ENCODE data around the gene VPS13D.
A peak's percentile ranks its signal among the peaks of the same experiment; 100 is the strongest.
"Not testable (repeated sequence)": the region's sequence is repeated elsewhere in the genome, so short reads cannot be mapped to it uniquely, and the experiment has no call there.

VPS13D gene

DNA sequence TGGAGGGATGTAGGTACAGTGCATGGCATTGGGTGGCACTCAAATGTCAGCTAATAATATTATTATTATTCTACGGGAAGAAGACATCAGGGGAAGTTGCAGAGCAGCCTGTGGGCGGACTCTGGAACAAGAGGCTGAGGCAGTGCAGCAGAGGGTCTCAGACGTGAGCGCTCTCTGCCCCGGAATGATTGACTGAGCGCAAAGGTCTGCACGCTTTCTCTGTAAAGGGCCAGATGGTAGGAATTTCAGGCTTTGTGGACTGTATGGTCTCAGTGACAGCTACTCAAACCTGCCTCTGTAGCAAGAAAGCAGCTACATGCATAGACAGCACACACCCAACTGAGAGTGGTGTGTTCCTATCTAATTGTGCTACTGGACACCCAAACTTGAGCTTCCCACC is 29.6 kb upstream of the VPS13D start:
- no peak for DNase-seq (ENCODE audit: low read depth, low spot score)

DNA sequence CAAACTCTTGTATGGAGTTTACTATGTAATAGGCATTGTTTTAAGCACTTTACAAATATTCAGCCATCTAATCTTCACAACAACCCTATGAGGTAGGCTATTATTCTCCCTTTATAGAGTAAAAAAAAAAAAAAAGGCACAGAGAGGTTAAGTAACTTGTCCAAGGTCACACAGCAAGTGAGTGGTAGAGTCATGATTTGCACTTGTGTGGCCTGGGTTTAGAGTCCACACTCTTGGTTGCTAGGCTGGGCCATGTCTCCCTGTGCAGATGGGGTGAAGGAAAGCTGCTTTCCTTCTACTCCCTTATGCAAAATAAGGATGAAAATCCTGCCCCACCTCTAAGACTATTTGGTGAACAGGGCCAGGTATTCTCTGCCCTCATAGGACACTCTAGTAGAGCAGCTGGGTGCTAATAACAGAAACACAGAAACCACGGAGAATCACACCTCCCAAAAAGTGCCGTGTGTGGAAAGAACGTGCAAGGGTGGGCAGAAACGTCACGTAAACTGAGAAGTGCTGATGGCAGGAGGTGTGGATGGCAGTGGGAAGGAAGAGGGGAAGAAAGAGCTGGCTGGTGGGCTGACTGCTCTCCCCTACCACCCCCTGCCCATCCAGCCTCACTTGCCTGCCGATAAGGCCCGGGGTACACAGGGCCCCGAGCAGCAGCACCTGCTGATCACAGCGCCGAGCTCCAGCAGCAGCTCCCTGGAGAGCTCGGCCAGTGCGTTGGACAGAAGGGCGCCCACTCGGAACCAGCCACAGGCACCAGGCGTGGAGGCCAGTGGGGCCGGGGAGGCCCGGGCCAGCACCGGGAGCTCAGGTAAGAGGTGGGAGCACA is 28.3 kb upstream of the VPS13D start:
- DNase-seq (ENCODE audit: low read depth, low spot score) = no peak

DNA sequence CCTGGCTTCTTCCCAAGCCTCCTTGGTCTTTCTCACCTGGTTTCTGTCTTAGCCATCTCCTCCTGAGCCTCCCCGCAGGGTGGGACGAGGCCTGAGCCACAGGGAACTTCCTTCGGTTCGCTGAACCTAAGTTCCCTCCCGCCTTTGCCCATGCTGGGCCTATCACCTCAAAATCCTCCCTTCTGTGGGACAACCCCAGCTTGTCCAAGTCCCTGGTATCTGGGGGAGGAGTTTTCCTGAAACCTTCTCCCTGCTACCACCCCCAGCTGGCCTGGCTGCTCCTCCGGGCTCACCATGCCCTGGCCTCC is 27.7 kb upstream of the VPS13D start:
- DNase-seq (ENCODE audit: low read depth, low spot score) = no peak

DNA sequence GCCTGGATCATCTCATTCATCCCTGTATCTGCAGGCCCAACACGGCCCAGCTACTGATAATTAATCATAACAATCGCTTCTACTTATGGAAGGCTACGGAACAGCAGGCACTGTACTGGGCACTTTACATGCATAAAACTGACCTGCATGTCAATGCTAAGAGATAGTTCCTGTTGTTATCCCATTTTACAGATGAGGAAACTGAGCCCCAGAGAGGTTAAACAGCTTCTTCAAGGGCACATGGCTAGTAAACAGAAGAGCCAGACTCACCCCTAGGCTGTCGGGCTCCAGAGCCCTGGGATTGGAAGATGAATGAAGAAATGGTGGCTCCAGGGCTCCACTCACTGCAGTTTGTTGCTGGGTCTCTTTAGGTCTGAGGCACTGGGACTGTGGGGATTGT is 27.3 kb upstream of the VPS13D start:
- no peak for DNase-seq (ENCODE audit: low read depth, low spot score)

DNA sequence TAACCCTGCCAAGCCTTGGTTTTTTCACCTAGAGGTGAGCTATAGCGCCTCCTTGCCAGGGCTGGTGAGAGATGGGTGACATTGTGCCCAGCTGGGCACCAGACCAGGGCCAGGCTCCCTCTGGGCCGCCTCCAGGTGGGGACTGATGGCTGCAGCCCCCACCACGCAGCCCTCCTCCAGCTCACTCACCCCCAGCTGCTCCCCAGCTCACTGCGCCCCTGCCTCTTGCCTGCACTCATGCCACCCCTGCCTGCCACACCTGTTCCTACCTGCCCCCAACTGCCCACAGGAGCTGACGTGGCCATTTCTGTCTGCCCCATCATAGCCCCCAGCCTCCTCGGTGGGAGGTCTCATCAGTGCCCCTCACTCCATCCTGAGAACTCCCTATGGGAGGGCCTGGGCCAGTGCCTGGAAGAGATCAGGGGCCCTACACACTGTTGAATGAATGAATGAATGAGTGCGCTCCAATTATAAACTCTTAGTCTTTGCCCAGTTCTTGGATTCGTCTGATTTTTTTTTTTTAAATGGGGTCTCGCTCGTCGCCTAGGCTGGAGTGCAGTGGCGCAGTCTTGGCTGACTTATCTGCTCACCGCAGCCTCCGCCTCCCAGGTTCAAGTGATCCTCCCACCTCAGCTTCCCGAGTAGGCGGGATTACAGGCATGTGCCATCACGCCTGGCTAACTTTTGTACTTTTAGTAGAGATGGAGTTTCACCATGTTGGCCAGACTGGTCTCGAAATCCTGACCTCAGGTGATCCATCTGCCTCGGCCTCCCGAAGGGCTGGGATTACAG is 26.4 kb upstream of the VPS13D start:
- DNase-seq (ENCODE audit: low read depth, low spot score) = no peak

DNA sequence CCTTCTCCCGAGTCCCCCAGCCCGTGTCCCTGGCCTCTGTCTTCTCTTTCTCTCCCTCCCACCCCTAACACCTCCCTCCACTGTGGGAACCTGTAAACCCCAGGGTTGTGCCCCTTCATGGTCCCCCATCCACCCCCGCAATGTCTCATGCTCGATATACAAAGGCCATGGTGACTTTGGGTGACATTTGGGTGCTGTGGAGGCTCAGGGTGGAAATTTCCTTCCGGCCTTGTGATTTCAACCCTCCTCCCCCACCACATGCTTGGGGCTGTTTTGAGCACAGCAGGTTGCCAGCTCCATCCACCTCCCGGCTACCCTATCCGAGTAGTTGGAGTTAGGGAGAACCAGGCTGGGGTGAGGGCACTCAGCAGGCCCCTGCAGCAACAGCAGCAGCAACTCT is 25.7 kb upstream of the VPS13D start:
- peak; percentile 17 for DNase-seq (ENCODE audit: low read depth, low spot score)

DNA sequence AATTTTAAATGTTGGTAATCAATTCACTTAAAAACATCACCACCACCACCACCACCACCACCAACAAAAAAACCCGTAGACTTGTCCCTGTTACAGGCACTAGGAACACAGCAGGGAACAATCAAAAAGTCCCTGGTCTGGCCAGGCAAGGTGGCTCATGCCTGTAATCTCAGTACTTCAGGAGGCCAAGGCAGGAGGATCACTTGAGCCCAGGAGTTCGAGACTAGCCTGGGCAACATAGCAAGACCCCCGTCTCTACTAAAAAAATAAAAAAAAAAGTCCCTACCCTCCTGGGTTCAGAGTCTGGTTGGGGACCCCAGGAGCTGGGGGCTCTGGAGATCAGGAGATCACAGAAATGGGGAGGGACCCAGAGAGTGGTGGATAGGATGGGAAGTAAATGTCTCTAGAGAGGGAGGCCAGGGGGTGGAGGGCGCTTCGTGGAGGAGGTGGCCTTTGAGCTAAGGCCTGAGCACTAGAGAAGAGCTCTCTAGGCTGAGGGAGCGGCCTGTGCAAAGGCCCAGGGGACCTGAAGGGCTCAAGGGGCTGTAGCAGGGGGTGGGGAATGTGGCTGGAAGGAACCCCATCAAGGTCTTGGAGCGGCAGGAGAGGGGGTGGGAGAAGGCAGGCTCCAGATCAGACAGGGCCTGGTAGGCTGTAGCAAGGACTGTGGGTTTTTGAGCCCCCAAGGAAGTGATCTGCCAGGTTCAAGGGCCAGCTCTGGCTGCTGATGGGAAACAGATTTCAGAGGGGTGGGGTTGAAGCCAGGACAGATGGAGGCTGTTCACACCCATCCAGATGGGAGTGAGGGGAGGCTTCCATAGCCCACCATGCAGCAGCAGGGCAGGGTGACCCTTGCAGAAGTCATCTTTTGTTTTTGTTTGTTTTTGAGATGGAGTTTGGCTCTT is 24.8 kb upstream of the VPS13D start:
- no peak for DNase-seq (ENCODE audit: low read depth, low spot score)

DNA sequence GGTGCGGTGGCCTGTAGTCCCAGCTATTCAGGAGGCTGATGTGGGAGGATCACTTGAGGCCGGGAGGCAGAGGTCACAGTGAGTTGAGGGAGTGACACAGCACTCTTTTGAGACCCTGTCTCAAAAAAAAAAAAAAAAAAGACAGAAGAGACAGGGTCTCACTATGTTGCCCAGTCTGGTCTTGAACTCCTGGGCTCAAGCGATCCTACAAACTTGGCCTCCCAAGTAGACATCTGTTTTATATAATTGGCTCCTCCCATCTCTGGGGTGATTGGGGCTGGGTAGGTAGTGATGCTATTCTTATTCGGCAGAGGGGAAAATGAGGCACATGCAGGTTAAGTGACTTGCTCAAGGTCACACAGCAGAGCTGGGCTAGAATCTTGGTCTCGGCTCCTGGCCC is 23.6 kb upstream of the VPS13D start:
- no peak for DNase-seq (ENCODE audit: low read depth, low spot score)

DNA sequence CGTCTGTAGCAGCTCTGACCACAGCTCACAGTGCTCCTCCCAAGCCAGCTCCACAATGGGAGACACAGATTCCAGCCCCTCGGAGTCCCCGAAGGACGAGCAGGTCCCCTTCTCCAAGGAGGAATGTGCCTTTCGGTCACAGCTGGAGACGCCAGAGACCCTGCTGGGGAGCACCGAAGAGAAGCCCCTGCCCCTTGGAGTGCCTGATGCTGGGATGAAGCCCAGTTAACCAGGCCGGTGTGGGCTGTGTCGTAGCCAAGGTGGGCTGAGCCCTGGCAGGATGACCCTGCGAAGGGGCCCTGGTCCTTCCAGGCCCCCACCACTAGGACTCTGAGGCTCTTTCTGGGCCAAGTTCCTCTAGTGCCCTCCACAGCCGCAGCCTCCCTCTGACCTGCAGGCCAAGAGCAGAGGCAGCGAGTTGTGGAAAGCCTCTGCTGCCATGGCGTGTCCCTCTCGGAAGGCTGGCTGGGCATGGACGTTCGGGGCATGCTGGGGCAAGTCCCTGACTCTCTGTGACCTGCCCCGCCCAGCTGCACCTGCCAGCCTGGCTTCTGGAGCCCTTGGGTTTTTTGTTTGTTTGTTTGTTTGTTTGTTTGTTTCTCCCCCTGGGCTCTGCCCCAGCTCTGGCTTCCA is 22.9 kb upstream of the VPS13D start:
- DNase-seq (ENCODE audit: low read depth, low spot score) = no peak

DNA sequence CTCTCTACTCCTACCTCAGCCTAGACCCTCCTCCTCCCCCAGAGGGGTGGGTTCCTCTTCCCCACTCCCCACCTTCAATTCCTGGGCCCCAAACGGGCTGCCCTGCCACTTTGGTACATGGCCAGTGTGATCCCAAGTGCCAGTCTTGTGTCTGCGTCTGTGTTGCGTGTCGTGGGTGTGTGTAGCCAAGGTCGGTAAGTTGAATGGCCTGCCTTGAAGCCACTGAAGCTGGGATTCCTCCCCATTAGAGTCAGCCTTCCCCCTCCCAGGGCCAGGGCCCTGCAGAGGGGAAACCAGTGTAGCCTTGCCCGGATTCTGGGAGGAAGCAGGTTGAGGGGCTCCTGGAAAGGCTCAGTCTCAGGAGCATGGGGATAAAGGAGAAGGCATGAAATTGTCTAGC is 21.6 kb upstream of the VPS13D start:
- DNase-seq (ENCODE audit: low read depth, low spot score) = no peak

DNA sequence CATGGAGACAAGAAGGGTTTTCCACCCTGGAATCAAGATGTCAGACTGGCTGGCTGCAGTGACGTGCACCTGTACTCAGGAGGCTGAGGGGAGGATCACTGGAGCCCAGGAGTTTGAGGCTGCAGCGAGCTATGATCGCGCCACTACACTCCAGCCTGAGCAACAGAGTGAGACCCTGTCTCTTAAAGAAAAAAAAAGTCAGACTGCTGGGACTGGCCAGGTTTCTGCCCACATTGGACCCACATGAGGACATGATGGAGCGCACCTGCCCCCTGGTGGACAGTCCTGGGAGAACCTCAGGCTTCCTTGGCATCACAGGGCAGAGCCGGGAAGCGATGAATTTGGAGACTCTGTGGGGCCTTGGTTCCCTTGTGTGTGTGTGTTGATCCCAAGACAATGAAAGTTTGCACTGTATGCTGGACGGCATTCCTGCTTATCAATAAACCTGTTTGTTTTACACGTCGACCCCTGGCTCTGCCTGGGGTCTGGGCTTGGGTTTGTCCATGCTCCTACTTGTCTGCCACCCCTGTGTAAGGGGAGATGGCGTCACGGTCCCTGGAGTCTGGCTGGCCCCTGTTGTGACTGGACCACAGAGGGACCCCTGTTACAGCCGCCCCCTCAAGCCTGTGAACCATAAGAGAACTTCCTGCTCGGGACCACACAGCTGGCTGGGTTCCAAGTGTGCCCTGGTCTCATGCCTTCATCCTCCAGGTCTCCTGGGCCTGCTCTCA is 20.9 kb upstream of the VPS13D start:
- DNase-seq (ENCODE audit: low read depth, low spot score) = peak; percentile 68

DNA sequence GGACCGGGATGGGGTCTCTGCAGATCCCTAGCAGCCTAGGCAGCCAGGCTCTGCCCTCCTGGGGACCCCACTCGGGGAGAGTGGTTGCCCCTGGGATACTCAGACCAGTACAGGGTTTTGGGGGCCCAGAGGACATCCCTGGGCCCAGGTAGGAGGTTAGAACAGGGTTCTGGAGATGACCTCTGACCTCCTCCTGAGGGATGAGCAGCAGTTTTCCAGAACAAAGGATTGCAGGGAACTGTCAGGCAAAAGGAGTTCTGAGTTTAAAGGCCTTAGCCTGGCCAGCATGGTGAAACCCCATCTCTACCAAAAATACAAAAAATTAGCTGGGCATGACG is 20.4 kb upstream of the VPS13D start:
- DNase-seq (ENCODE audit: low read depth, low spot score) = no peak

DNA sequence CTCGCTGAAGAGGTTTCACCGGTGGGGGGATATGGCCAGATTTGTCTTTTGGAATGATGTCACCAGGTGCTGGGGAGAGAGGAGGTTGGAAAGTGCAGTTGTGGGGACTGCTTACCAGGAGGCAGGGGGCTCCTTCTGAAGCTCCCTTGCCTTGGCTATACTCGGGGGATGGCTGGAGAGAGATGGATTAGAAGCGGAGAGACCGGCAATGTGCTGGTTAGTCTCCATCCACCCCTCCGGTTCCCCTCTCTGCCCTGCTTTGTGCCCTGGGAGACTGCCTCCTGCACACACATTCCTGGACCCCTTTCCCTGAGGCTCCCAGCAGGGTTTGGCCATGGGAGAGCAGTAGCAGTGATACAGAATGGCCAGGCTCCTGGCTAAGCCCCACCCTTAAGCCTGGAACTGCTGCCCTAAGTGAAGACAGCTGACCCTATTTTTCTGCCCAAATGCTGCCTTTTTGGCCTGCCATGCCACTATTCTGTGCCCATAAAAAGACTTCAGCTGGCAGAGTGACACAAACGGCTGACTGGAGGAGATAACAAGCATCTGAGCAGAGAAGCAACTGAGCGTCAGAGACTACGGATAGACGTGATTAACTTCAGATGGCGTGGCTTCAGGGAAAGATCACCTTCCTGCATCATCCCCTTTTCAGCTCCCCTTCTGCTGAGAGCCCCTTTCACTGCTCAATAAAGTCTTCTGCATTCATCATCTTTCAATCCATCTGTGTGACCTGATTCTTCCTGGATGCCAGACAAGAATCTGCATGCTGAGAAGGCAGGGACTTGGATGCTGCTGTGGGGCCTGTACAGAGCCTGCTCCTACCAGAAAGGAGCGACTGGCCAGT is 14.5 kb upstream of the VPS13D start:
- DNase-seq (ENCODE audit: low read depth, low spot score) = no peak

DNA sequence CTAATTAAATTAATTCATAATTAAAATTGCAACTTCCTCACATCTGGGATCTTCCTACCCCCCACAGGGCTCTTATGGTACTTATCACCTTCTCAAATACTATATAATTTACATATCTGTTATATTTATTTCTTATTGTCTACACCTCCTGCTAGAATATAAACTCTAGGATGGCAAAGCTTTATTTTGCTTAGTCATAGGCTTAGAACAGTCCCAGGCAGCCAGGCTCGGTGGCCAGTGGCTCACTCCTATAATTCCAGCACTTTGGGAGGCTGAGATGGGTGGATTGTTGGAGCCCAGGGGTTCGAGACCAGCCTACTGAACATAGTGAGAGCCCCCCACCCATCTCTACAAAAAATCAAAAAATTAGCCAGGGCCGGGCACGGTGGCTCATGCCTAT is 10.0 kb upstream of the VPS13D start:
- no peak for DNase-seq (ENCODE audit: low read depth, low spot score)

DNA sequence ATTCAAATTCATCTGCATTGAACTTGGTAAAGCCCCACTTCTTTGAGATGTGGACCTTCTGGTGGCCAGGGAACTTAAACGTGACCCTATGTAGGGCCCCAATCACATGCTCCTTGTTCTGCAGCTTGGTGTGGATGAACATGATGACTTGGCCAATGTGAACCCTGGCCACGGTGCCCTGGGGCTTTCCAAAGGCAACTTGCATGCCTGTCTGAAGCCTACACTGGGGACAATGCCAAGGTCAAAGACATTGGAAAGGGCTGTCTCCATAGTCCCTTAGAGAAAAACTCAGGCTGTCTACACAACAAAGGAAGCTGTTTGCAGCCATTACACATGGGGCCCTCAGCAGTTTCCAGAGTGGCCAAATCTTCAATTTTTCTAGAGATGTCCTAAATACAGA is 8.9 kb upstream of the VPS13D start:
- DNase-seq (ENCODE audit: low read depth, low spot score) = no peak

DNA sequence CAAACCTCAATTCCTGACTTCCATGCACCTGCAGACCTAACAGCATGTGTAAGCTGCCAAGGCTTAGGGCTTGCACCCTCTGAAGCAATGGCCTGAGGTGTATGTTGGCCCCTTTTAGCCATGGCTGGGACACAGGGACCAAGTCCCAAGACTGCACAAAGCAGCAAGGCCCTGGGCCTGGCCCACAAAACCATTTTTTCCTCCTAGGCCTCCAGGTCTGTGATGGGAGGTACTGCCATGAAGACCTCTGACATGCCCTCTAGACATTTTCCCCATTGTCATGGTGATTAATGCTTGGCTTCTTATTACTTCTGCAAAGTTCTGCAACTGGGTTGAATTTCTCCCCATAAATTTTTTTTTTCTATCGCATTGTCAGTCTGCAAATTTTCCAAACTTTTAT is 7.1 kb upstream of the VPS13D start:
- not testable (repeated sequence) for DNase-seq (ENCODE audit: low read depth, low spot score)

DNA sequence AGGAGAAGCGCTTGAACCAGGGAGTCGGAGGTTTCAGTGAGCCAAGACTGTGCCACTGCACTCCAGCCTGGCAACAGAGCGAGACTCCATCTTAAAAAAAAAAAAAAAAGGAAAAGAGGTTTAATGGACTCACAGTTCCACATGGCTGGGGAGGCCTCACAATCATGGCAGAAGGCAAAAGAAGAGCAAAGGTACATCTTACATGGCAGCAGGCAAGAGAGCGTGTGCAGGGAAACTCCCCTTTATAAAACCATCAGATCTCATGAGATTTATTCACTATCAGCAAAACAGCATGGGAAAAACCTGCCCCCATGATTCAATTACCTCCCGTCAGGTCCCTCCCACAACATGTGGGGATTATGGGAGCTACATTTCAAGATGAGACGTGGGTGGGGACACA is 5.7 kb upstream of the VPS13D start:
- DNase-seq (ENCODE audit: low read depth, low spot score) = not testable (repeated sequence)

DNA sequence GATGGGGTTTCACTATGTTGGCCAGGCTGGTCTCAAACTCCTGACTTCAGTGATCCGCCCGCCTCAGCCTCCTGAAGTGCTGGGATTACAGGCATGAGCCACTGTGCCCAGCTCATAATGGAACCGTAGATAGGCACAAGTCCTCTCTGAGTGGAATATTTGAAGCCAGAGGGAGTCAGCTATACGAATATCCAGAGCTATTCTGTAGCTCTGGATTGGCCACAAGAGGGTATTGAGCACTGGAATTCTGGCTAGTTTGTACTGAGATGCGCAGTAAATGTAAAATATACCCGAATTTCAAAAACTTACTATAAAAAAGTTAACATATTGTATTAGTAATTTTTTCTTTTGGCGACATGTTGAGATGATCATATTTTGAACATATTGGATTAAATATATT is 851 bp upstream of the VPS13D start:
- no peak for DNase-seq (ENCODE audit: low read depth, low spot score)

DNA sequence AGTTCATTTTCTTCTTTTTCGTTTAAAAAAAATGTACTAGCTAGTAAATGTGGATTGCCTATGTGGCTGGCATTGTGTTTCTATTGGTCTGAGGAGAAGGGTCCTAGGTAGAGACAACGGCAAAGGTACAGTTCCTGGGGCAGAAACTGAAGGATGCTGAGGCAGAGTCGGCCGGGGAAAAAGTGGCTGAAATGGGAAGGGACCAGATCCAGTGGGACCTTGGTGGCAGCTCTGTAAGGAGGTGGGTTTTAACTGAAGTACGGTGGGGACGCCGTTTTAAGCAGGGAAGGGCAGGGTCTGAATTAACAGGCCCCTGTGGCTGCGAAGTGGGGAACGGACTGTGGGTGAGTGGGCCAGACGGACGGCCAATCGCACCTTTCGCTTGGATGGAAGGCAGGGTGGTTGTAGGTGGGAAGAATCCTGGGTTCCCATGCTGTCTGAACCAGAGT is 420 bp upstream of the VPS13D start:
- no peak for DNase-seq (ENCODE audit: low read depth, low spot score)
